Tibial nerve (tissue), 4 donors: ENCODE results near the gene CHRNG. TPM values are rescaled to one million over a fixed set of nuclear protein-coding genes. Genes with fewer than 3 reads are reported as not detected.

ENCODE experiments used
- DNase-seq, 2 donors: peaks; one replicate each; pipeline ENCODE4 v3.0.0-alpha.2; 2019; ENCODE audit warnings: low spot score in 2 of 2
- H3K27ac ChIP-seq, 4 donors: fragments of 200-600 bp; sonication (generic) in 3 of 4; one replicate each; pipeline ENCODE4 v1.5.1; 2017 to 2019; ENCODE audit warnings: mild to moderate bottlenecking in 1 of 4
- H3K27me3 ChIP-seq, 2 donors: fragments of 200-600 bp; sonication (generic) in 1 of 2; one replicate each; pipeline versions ENCODE4 v1.5.1 to v1.6.0; 2017 to 2019
- H3K36me3 ChIP-seq, 3 donors: fragments of 200-600 bp; sonication (generic); one replicate each; pipeline ENCODE4 v1.5.1; 2018 to 2019
- H3K4me1 ChIP-seq, 4 donors: fragments of 200-600 bp; sonication (generic) in 3 of 4; one replicate each; pipeline ENCODE4 v1.5.1; 2017 to 2019
- H3K4me3 ChIP-seq, 4 donors: fragments of 200-600 bp; sonication (generic) in 3 of 4; one replicate each; pipeline ENCODE4 v1.5.1; 2017 to 2019; ENCODE audit warnings: mild to moderate bottlenecking in 1 of 4, moderate library complexity in 1 of 4
- H3K9me3 ChIP-seq, 4 donors: fragments of 200-600 bp; sonication (generic) in 3 of 4; one replicate each; pipeline ENCODE4 v1.5.1; 2017 to 2019
- EP300 ChIP-seq, 2 donors: sonication (generic); formaldehyde crosslinking; IDR thresholded peaks; one replicate each; pipeline ENCODE4 v1.6.1; 2017; ENCODE audit warnings: antibody characterized with exemption in 2 of 2, mild to moderate bottlenecking in 1 of 2
- POLR2A ChIP-seq, 2 donors: fragments of 450-650 bp; IDR thresholded peaks; one replicate each; pipeline ENCODE4 v1.6.1; 2017; ENCODE audit warnings: antibody characterized with exemption in 2 of 2, mild to moderate bottlenecking in 2 of 2, moderate library complexity in 2 of 2
- WGBS, 2 donors: methylation state at CpG; one replicate each; pipeline ENCODE4 v1.1.5; 2018; 5-methylcytosine and 5-hydroxymethylcytosine counted together
- total RNA-seq, 4 donors: library from RNA; depleted of rRNA; stranded (reverse); fragments of >200 nt; gene quantifications; one replicate each; pipeline ENCODE4 v1.1.0, GENCODE V29; 2016
- TF ChIP-seq, protein P1 (sequence below), 5 experiments: fragments of 200-600 bp in 3 of 5; fragments of 450-650 bp in 2 of 5; sonication (generic) in 3 of 5; IDR thresholded peaks; one replicate each; pipeline ENCODE4 v1.5.1; 2016 to 2019; ENCODE audit warnings: antibody characterized with exemption in 5 of 5, mild to moderate bottlenecking in 3 of 5, moderate library complexity in 2 of 5

Gene CHRNG
- total RNA-seq, 4 donors from 2014 or later: not detected

DNA sequence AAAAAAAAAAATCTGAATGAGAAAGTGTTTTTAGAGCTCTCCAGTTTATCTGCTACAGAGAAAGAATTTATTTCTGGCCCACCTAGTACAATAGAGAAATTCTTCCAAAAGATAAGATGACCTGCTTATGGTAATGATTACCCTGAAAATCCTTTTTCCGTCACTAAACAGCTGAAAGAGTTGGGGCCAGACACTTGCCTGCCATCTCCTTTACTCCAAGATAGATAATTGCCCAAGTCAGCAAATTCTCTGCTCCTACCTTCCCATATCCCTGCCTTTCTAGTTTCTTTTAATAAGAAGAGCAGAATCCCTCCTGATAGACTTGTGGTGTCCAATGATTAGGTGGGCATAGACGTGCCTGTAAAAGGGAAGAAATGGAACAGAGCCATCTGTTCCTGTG is 39.1 kb downstream of the CHRNG start:
- Histone ChIP-seq H3K9me3 (peaks cover 0 to 2% (median 0%) of the 10 kb centered on the region in 4 donors), H3K27ac (no peak overlapping the region), H3K36me3 (peaks cover 0 to 90% (median 0%) of the 10 kb centered on the region in 3 donors), H3K27me3 (no peaks in the 10 kb centered on the region), H3K4me3 (no peak overlapping the region), H3K4me1 (no peaks in the 10 kb centered on the region)
- no peak for DNase-seq
- 93 to 95% methylated on average over 2 of the region's 2 CpGs for WGBS, 2 donors
- no peak for TF ChIP-seq EP300 (IDR thresholded peaks at IDR 0.05)
- TF ChIP-seq POLR2A (IDR thresholded peaks at IDR 0.05): no peak
- TF ChIP-seq, protein P1, sequence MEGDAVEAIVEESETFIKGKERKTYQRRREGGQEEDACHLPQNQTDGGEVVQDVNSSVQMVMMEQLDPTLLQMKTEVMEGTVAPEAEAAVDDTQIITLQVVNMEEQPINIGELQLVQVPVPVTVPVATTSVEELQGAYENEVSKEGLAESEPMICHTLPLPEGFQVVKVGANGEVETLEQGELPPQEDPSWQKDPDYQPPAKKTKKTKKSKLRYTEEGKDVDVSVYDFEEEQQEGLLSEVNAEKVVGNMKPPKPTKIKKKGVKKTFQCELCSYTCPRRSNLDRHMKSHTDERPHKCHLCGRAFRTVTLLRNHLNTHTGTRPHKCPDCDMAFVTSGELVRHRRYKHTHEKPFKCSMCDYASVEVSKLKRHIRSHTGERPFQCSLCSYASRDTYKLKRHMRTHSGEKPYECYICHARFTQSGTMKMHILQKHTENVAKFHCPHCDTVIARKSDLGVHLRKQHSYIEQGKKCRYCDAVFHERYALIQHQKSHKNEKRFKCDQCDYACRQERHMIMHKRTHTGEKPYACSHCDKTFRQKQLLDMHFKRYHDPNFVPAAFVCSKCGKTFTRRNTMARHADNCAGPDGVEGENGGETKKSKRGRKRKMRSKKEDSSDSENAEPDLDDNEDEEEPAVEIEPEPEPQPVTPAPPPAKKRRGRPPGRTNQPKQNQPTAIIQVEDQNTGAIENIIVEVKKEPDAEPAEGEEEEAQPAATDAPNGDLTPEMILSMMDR (IDR thresholded peaks at IDR 0.05): no peak

GRCh38 chr2:232580648-232580981 is 41.1 kb downstream of the CHRNG start:
- TF ChIP-seq, protein P1 (IDR thresholded peaks at IDR 0.05): no peak
- TF ChIP-seq EP300 (IDR thresholded peaks at IDR 0.05): no peak
- no peak for TF ChIP-seq POLR2A (IDR thresholded peaks at IDR 0.05)
- peaks cover 0 to 15% (median 0%) of the 10 kb centered on the region in 4 donors for H3K9me3 ChIP-seq
- peaks cover 0 to 88% (median 0%) of the 10 kb centered on the region in 3 donors for H3K36me3 ChIP-seq
- no peak overlapping the region for H3K27ac ChIP-seq
- H3K27me3 ChIP-seq: no peaks in the 10 kb centered on the region
- H3K4me3 ChIP-seq: no peak overlapping the region
- no peaks in the 10 kb centered on the region for H3K4me1 ChIP-seq
- WGBS, 2 donors: 86 to 89% methylated on average over 6 of the region's 6 CpGs
- no peak for DNase-seq

DNA sequence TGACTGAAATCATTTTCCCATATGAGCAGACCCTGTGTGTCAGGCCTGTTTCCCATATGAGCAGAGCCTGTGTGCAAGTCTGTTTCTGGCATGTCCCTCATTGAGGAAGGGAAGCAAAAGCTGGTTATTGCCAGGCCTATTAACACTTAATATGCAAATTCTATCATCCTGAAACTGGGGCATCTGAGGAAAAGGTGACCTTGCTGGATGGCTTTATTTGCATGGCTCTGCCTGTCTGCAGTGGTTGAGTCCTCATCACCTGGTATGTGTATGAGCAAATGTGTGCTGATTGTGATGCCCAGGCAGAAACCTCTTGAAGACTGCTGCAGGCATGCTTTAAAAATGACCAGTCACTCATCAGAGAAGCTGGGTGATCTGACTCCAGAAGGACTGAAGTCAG is 42.2 kb downstream of the CHRNG start:
- Histone ChIP-seq H3K9me3 (peaks cover 0 to 15% (median 0%) of the 10 kb centered on the region in 4 donors), H3K27ac (no peak overlapping the region), H3K36me3 (peaks cover 0 to 85% (median 0%) of the 10 kb centered on the region in 3 donors), H3K4me1 (no peaks in the 10 kb centered on the region), H3K27me3 (no peaks in the 10 kb centered on the region), H3K4me3 (no peak overlapping the region)
- TF ChIP-seq, protein P1 (IDR thresholded peaks at IDR 0.05): no peak
- no peak for TF ChIP-seq EP300 (IDR thresholded peaks at IDR 0.05)
- TF ChIP-seq POLR2A (IDR thresholded peaks at IDR 0.05): no peak
- DNase-seq: no peak

DNA sequence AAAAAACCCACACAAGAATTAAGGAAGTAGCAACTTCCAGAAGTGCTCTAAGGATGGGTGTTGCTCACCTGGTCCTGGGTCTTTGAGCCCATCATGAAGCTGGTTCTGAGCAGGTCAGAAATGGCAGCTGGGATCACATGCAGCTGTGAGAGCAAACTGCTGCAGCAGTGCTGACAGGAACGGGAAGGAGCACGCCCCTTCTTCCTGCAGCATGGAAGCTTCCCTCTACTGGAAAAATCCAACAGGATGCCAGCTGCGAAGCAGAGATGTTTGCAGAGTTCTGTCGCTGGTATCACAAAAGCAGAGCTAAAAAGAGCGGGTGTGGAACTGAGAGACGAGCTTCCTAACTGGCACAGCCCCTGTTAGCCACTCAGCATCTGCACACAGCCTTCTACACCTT is 44.7 kb downstream of the CHRNG start:
- Histone ChIP-seq H3K27ac (no peak overlapping the region), H3K27me3 (no peaks in the 10 kb centered on the region), H3K9me3 (peaks cover 0 to 15% (median 0%) of the 10 kb centered on the region in 4 donors), H3K4me1 (peaks cover 0 to 4% (median 0%) of the 10 kb centered on the region in 4 donors), H3K4me3 (no peak overlapping the region), H3K36me3 (peaks cover 0 to 61% (median 0%) of the 10 kb centered on the region in 3 donors)
- WGBS, 2 donors: 89 to 90% methylated on average over 6 of the region's 6 CpGs
- TF ChIP-seq EP300 (IDR thresholded peaks at IDR 0.05) (no peak), POLR2A (IDR thresholded peaks at IDR 0.05) (no peak)
- TF ChIP-seq, protein P1 (IDR thresholded peaks at IDR 0.05): no peak
- no peak for DNase-seq

GRCh38 chr2:232586943-232587505 is 47.5 kb downstream of the CHRNG start:
- H3K27me3 ChIP-seq: no peaks in the 10 kb centered on the region
- H3K27ac ChIP-seq: no peak overlapping the region
- peaks cover 0 to 15% (median 0%) of the 10 kb centered on the region in 4 donors for H3K9me3 ChIP-seq
- H3K36me3 ChIP-seq: peaks cover 0 to 34% (median 0%) of the 10 kb centered on the region in 3 donors
- peaks cover 0 to 6% (median 0%) of the 10 kb centered on the region in 4 donors for H3K4me1 ChIP-seq
- TF ChIP-seq POLR2A (IDR thresholded peaks at IDR 0.05) (no peak), EP300 (IDR thresholded peaks at IDR 0.05) (no peak)
- TF ChIP-seq, protein P1 (IDR thresholded peaks at IDR 0.05): no peak
- WGBS, 2 donors: 75 to 76% methylated on average over 5 of the region's 5 CpGs
- no peak overlapping the region for H3K4me3 ChIP-seq
- DNase-seq: no peak
